Thyroid gland (tissue), 4 donors: ENCODE measurements around the gene PIANP. TPM values are rescaled to one million over a fixed set of nuclear protein-coding genes. Genes with fewer than 3 reads are reported as not detected.

Experiments
- DNase-seq, 2 donors: peaks; one replicate each; pipeline ENCODE4 v3.0.0-alpha.2; 2019
- H3K27ac ChIP-seq, 3 donors: fragments of 200-600 bp; sonication (generic); 1 replicate in 2 of 3; 2 replicates in 1 of 3; pipeline ENCODE4 v1.5.1; 2016 to 2019; ENCODE audit warnings: mild to moderate bottlenecking in 1 of 3, moderate library complexity in 1 of 3
- H3K27me3 ChIP-seq: fragments of 200-600 bp; sonication (generic); one replicate; pipeline ENCODE4 v1.5.1; 2019
- H3K36me3 ChIP-seq, 2 donors: fragments of 200-600 bp; sonication (generic); one replicate each; pipeline ENCODE4 v1.5.1; 2016 to 2019
- H3K4me1 ChIP-seq, 2 donors: fragments of 200-600 bp; sonication (generic); one replicate each; pipeline ENCODE4 v1.5.1; 2017 to 2019
- H3K4me3 ChIP-seq, 3 donors: fragments of 200-600 bp; sonication (generic); replicated peaks in 1 of 3; 1 replicate in 2 of 3; 2 replicates in 1 of 3; pipeline ENCODE4 v1.5.1; 2016; ENCODE audit warnings: mild to moderate bottlenecking in 1 of 3
- H3K9me3 ChIP-seq: fragments of 200-600 bp; sonication (generic); one replicate; pipeline ENCODE4 v1.5.1; 2017
- POLR2A ChIP-seq, 2 donors: fragments of 450-650 bp; IDR thresholded peaks; one replicate each; pipeline ENCODE4 v1.6.1; 2017; ENCODE audit warnings: antibody characterized with exemption in 2 of 2, mild to moderate bottlenecking in 2 of 2, moderate library complexity in 1 of 2
- WGBS, 2 donors: methylation state at CpG; one replicate each; pipeline ENCODE4 v1.1.5; 2017; 5-methylcytosine and 5-hydroxymethylcytosine counted together
- intact Hi-C: fragments of 100-400 bp; cut with DNase I; formaldehyde crosslinking; loops from one replicate; pipeline ENCODE4 v1.15.1; 2023
- total RNA-seq, 4 donors: library from RNA; depleted of rRNA; stranded (reverse); fragments of >200 nt; gene quantifications; one replicate each; pipeline ENCODE4 v1.2.3, GENCODE V29; 2016
- TF ChIP-seq, protein P1 (sequence below), 6 experiments: fragments of 200-600 bp in 3 of 6; fragments of 450-650 bp in 3 of 6; sonication (generic) in 3 of 6; IDR thresholded peaks; one replicate each; pipeline ENCODE4 v1.5.1; 2016 to 2019; ENCODE audit warnings: antibody characterized with exemption in 6 of 6, mild to moderate bottlenecking in 2 of 6, inconsistent platforms in 1 of 6, moderate library complexity in 1 of 6

The PIANP gene
- total RNA-seq, 4 donors from 2014 or later: 0.11 to 0.39 TPM; not detected in 2

- Histone ChIP-seq H3K27ac (no peak overlapping the region), H3K4me1 (peaks cover 7 to 13% of the 10 kb centered on the region in 2 donors), H3K27me3 (peaks cover 7% of the 10 kb centered on the region), H3K36me3 (no peaks in the 10 kb centered on the region), H3K4me3 (no peak overlapping the region), H3K9me3 (no peaks in the 10 kb centered on the region)
- no peak for TF ChIP-seq POLR2A (IDR thresholded peaks at IDR 0.05)
- TF ChIP-seq, protein P1, sequence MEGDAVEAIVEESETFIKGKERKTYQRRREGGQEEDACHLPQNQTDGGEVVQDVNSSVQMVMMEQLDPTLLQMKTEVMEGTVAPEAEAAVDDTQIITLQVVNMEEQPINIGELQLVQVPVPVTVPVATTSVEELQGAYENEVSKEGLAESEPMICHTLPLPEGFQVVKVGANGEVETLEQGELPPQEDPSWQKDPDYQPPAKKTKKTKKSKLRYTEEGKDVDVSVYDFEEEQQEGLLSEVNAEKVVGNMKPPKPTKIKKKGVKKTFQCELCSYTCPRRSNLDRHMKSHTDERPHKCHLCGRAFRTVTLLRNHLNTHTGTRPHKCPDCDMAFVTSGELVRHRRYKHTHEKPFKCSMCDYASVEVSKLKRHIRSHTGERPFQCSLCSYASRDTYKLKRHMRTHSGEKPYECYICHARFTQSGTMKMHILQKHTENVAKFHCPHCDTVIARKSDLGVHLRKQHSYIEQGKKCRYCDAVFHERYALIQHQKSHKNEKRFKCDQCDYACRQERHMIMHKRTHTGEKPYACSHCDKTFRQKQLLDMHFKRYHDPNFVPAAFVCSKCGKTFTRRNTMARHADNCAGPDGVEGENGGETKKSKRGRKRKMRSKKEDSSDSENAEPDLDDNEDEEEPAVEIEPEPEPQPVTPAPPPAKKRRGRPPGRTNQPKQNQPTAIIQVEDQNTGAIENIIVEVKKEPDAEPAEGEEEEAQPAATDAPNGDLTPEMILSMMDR (IDR thresholded peaks at IDR 0.05): no peak
- no peak for DNase-seq
- WGBS, 2 donors: 65 to 75% methylated on average over 9 to 11 of the region's 11 CpGs
- intact Hi-C loops: loop anchor here (5.0 kb wide), 1 partner anchor 43 kb away; no protein-coding TSS in a partner anchor
Measured at GRCh38 chr12:6695313-6696045, 5.1 kb downstream of the PIANP start.

DNA sequence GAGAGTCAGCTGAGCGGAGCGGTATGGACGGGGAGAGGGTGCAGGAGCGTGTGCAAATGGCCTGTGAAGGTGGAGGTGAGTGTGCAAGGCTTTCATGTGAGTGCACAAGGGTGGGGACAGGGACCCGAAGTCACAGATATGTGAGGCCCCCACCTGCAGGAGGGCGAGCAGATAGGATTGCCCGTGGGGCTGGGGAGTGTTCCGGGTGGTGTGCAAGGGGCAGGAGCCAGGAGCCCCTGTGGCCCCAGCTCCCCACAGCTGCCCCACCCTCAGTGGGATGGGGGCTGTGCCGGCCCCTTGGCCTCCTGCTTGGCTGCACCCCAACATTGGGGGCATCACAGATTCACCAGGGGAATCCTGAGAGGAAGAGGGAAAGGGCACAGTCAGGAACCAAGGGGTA, 5.9 kb downstream of the PIANP start:
- TF ChIP-seq, protein P1 (IDR thresholded peaks at IDR 0.05): no peak
- TF ChIP-seq POLR2A (IDR thresholded peaks at IDR 0.05): no peak
- H3K4me1 ChIP-seq: peaks cover 5 to 10% of the 10 kb centered on the region in 2 donors
- no peaks in the 10 kb centered on the region for H3K36me3 ChIP-seq
- 78 to 85% methylated on average over 9 of the region's 9 CpGs for WGBS, 2 donors
- no peak overlapping the region for H3K27ac ChIP-seq
- H3K4me3 ChIP-seq: no peak overlapping the region
- no peak for DNase-seq
- no peaks in the 10 kb centered on the region for H3K27me3 ChIP-seq
- intact Hi-C loops: loop anchor here (5.0 kb wide), 2 partner anchors 33 to 42 kb away; no protein-coding TSS in a partner anchor
- H3K9me3 ChIP-seq: no peaks in the 10 kb centered on the region

DNA sequence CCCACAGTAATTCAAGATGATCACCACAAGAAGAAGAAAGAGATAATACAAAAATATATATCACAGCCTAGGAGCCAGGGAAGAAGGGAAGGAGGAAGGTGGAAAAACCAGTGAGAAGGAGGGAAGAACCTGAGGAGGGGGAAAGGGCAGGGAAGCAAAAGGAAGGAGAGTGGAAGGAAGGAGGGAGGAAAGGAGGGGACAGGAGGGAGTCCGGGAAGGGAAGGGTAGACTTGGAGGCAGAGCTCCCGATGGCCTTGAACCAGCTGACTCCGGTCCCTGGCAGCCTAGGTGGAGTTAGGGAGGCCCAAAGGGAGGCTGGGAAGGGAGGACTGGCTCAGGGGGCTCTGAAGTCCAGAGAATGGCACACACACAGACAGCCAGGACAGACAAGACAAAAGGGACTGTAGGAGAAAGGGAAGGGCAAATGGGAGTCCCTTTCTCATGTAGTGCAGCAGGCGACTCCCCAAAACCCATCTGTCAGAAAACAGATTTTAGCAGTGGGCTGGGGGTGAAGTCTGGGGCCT, 6.7 kb downstream of the PIANP start:
- Histone ChIP-seq H3K4me3 (no peak overlapping the region), H3K36me3 (no peaks in the 10 kb centered on the region), H3K4me1 (peaks cover 5 to 10% of the 10 kb centered on the region in 2 donors), H3K9me3 (no peaks in the 10 kb centered on the region), H3K27me3 (no peaks in the 10 kb centered on the region), H3K27ac (no peak overlapping the region)
- no peak for TF ChIP-seq POLR2A (IDR thresholded peaks at IDR 0.05)
- TF ChIP-seq, protein P1 (IDR thresholded peaks at IDR 0.05): no peak
- intact Hi-C loops: loop anchor here (5.0 kb wide), 1 partner anchor 33 kb away; no protein-coding TSS in a partner anchor
- 76 to 78% methylated on average over 4 of the region's 4 CpGs for WGBS, 2 donors
- no peak for DNase-seq

DNA sequence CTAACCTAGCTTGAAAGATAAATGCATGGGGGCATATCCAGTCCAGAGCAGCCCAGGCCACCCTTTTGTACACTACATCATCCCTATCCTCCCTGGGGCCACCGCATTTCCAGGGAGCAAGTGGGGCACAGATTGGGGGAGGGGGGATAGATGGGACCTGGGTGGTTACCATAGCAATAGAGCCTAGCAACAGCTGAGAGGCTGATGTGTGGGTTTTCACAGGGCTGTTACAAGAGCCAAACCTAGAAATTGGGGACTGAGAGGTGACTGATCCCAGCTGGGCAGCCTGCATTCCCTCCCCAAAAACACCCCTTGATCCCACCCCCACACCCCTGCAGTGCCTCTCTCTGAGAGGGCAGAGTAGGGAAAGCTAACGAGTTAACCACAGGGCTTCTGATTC, 7.7 kb downstream of the PIANP start:
- no peaks in the 10 kb centered on the region for H3K9me3 ChIP-seq
- WGBS, 2 donors: 78 to 92% methylated on average over 2 of the region's 2 CpGs
- no peak overlapping the region for H3K4me3 ChIP-seq
- H3K27ac ChIP-seq: no peak overlapping the region
- DNase-seq: no peak
- no peak for TF ChIP-seq POLR2A (IDR thresholded peaks at IDR 0.05)
- TF ChIP-seq, protein P1 (IDR thresholded peaks at IDR 0.05): no peak
- H3K4me1 ChIP-seq: peaks cover 11 to 12% of the 10 kb centered on the region in 2 donors
- no peaks in the 10 kb centered on the region for H3K36me3 ChIP-seq
- H3K27me3 ChIP-seq: no peaks in the 10 kb centered on the region
- intact Hi-C loops: loop anchor here (5.0 kb wide), 1 partner anchor 34 kb away; no protein-coding TSS in a partner anchor

GRCh38 chr12:6691473-6691872, 9.1 kb downstream of the PIANP start:
- H3K4me3 ChIP-seq: no peak overlapping the region
- no peaks in the 10 kb centered on the region for H3K9me3 ChIP-seq
- WGBS, 2 donors: 76 to 79% methylated on average over 4 of the region's 4 CpGs
- H3K27ac ChIP-seq: no peak overlapping the region
- intact Hi-C loops: loop anchor here (5.0 kb wide), 1 partner anchor 36 kb away; no protein-coding TSS in a partner anchor
- no peak for TF ChIP-seq POLR2A (IDR thresholded peaks at IDR 0.05)
- TF ChIP-seq, protein P1 (IDR thresholded peaks at IDR 0.05): no peak
- H3K36me3 ChIP-seq: no peaks in the 10 kb centered on the region
- no peak for DNase-seq
- no peaks in the 10 kb centered on the region for H3K27me3 ChIP-seq
- peaks cover 21 to 26% of the 10 kb centered on the region in 2 donors for H3K4me1 ChIP-seq
